NCI-H82 (cell line): Measurements from ENCODE around the gene ADAM23.

Experiments used
- DNase-seq: peaks from one replicate; lab custom pipeline; 2025; lab: John Stamatoyannopoulos, UW

The ADAM23 gene

GRCh38 chr2:206565666-206566065 lies 122.3 kb downstream of the ADAM23 start:
- no peak for DNase-seq

- no peak for DNase-seq
These were observed 126.1 kb downstream of the ADAM23 start for GRCh38 chr2:206569470-206569869.

- no peak for DNase-seq
These were observed 126.9 kb downstream of the ADAM23 start for GRCh38 chr2:206570199-206570598.

- no peak for DNase-seq
These were observed 129.4 kb downstream of the ADAM23 start for GRCh38 chr2:206572725-206573124.

GRCh38 chr2:206573793-206574192 lies 130.5 kb downstream of the ADAM23 start:
- no peak for DNase-seq

- DNase-seq, result peak; percentile 14
These were observed 141.2 kb downstream of the ADAM23 start for GRCh38 chr2:206584323-206585116.

- DNase-seq, result no peak
These were observed 142.0 kb downstream of the ADAM23 start for GRCh38 chr2:206585335-206585734.

GRCh38 chr2:206586609-206587008 lies 143.3 kb downstream of the ADAM23 start:
- no peak for DNase-seq

GRCh38 chr2:206597717-206598218 lies 154.4 kb downstream of the ADAM23 start:
- DNase-seq, result no peak

GRCh38 chr2:206603243-206603642 lies 159.9 kb downstream of the ADAM23 start:
- no peak for DNase-seq

GRCh38 chr2:206610451-206610850 lies 167.1 kb downstream of the ADAM23 start:
- no peak for DNase-seq

- DNase-seq, result no peak
These were observed 167.9 kb downstream of the ADAM23 start for GRCh38 chr2:206611191-206611590.

GRCh38 chr2:206611736-206612135 lies 168.4 kb downstream of the ADAM23 start:
- DNase-seq, result peak; percentile 89

GRCh38 chr2:206614811-206615210 lies 171.5 kb downstream of the ADAM23 start:
- DNase-seq, result no peak

GRCh38 chr2:206615417-206616089 lies 172.2 kb downstream of the ADAM23 start:
- no peak for DNase-seq

GRCh38 chr2:206616151-206616550 lies 172.8 kb downstream of the ADAM23 start:
- no peak for DNase-seq

GRCh38 chr2:206619011-206619410 lies 175.7 kb downstream of the ADAM23 start:
- peak; percentile 87 for DNase-seq

GRCh38 chr2:206626108-206626507 lies 182.8 kb downstream of the ADAM23 start:
- DNase-seq, result no peak

GRCh38 chr2:206627632-206628031 lies 184.3 kb downstream of the ADAM23 start:
- DNase-seq, result peak; percentile 63

- no peak for DNase-seq
These were observed 188.0 kb downstream of the ADAM23 start for GRCh38 chr2:206631340-206631739.

GRCh38 chr2:206635015-206635414 lies 191.7 kb downstream of the ADAM23 start:
- DNase-seq, result no peak

- DNase-seq, result no peak
These were observed 196.3 kb downstream of the ADAM23 start for GRCh38 chr2:206639636-206640035.

GRCh38 chr2:206641226-206641625 lies 197.9 kb downstream of the ADAM23 start:
- no peak for DNase-seq
